Measurements from ENCODE around the gene ARHGAP6.

DNA sequence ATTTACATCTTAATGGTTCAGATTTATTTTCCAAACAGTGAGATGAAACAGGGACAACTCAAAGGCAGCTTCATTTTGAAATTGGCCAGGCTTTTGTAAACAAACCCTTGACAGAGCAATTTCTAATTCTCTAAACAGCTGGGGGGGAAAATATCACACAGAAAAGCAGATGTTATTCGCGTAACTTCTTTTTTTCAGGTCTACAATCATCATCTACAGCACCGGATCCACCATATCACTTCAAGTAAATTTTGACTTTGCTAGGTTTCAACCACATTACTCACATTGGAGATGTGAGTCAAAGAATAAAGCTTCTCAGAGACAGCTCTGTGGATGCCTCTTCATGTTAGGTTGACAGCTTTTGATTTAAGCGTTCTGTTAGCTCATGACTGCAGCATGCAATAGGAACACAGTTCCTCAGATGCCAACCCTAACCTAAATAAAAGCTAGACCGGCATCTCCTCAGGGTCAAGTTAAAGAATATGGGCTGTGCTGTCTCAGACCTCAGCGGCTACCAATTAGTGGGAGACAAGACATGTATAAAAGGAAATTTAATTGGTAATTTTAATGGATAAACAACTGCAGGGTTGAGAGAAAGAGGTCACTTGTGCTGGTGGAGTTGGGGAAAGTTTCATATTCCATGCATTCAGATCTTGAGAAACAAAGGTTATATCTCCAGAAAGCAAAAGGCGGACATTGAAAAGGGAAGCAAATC lies 345.8 kb downstream of the ARHGAP6 start:
- TF ChIP-seq, protein P1, sequence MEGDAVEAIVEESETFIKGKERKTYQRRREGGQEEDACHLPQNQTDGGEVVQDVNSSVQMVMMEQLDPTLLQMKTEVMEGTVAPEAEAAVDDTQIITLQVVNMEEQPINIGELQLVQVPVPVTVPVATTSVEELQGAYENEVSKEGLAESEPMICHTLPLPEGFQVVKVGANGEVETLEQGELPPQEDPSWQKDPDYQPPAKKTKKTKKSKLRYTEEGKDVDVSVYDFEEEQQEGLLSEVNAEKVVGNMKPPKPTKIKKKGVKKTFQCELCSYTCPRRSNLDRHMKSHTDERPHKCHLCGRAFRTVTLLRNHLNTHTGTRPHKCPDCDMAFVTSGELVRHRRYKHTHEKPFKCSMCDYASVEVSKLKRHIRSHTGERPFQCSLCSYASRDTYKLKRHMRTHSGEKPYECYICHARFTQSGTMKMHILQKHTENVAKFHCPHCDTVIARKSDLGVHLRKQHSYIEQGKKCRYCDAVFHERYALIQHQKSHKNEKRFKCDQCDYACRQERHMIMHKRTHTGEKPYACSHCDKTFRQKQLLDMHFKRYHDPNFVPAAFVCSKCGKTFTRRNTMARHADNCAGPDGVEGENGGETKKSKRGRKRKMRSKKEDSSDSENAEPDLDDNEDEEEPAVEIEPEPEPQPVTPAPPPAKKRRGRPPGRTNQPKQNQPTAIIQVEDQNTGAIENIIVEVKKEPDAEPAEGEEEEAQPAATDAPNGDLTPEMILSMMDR (IDR thresholded peaks at IDR 0.05), result no peak
- TF ChIP-seq POLR2A (IDR thresholded peaks at IDR 0.05), result no peak
